Liver (tissue), 3 donors: ENCODE data around the gene CD274.
"Not testable (repeated sequence)": the region's sequence is repeated elsewhere in the genome, so short reads cannot be mapped to it uniquely, and the experiment has no call there.

Source experiments
- CTCF ChIP-seq: fragments of 150-350 bp; IDR thresholded peaks from 2 replicates; pipeline ENCODE4 v1.5.1; 2017; ENCODE audit warnings: improper control_type of control experiment, low read depth, low read length; ENCODE audit not compliant: missing input control
- FOXA1 ChIP-seq: IDR thresholded peaks from 2 replicates; pipeline ENCODE4 v1.6.1; 2016; ENCODE audit warnings: antibody characterized with exemption
- FOXA2 ChIP-seq: IDR thresholded peaks from 2 replicates; pipeline ENCODE4 v1.6.1; 2016; ENCODE audit warnings: antibody characterized with exemption
- GABPA ChIP-seq, 2 donors: IDR thresholded peaks in 1 of 2; conservative IDR thresholded peaks in 1 of 2; 2 replicates each; pipeline ENCODE4 v1.6.1; 2016; ENCODE audit warnings: antibody characterized with exemption in 2 of 2, mild to moderate bottlenecking in 1 of 2, moderate library complexity in 1 of 2
- HNF4G ChIP-seq: IDR thresholded peaks from 2 replicates; pipeline ENCODE4 v1.6.1; 2016; ENCODE audit warnings: antibody characterized with exemption
- JUND ChIP-seq, 2 donors: IDR thresholded peaks; 2 replicates each; pipeline ENCODE4 v1.6.1; 2016; ENCODE audit warnings: antibody characterized with exemption in 2 of 2
- MAX ChIP-seq: IDR thresholded peaks from 2 replicates; pipeline ENCODE4 v1.6.1; 2016; ENCODE audit warnings: antibody characterized with exemption
- NR2F2 ChIP-seq: IDR thresholded peaks from 2 replicates; pipeline ENCODE4 v1.6.1; 2016; ENCODE audit warnings: antibody characterized with exemption
- REST ChIP-seq: IDR thresholded peaks from 2 replicates; pipeline ENCODE4 v1.6.1; 2016; ENCODE audit warnings: antibody characterized with exemption, mild to moderate bottlenecking
- RXRA ChIP-seq, 2 donors: IDR thresholded peaks; 2 replicates each; pipeline ENCODE4 v1.6.1; 2017 to 2018; ENCODE audit warnings: antibody characterized with exemption in 2 of 2, mild to moderate bottlenecking in 1 of 2
- SP1 ChIP-seq: IDR thresholded peaks from 2 replicates; pipeline ENCODE4 v1.6.1; 2018; ENCODE audit warnings: antibody characterized with exemption, mild to moderate bottlenecking
- YY1 ChIP-seq: IDR thresholded peaks from 2 replicates; pipeline ENCODE4 v1.6.1; 2016; ENCODE audit warnings: antibody characterized with exemption, mild to moderate bottlenecking
- TF ChIP-seq, protein P1 (sequence below): IDR thresholded peaks from 2 replicates; pipeline ENCODE4 v1.6.1; 2016; ENCODE audit warnings: antibody characterized with exemption
- donor health status: healthy.
- donor health status: healthy.

- not testable (repeated sequence) for TF ChIP-seq CTCF; MAX; RXRA (IDR thresholded peaks at IDR 0.05); NR2F2; FOXA1; HNF4G; REST; FOXA2; JUND (IDR thresholded peaks at IDR 0.05); GABPA (IDR thresholded peaks at IDR 0.05 in 1 of 2, conservative IDR thresholded peaks at IDR 0.05 in 1 of 2); YY1; SP1
- TF ChIP-seq, protein P1, sequence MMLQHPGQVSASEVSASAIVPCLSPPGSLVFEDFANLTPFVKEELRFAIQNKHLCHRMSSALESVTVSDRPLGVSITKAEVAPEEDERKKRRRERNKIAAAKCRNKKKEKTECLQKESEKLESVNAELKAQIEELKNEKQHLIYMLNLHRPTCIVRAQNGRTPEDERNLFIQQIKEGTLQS: not testable (repeated sequence)
These were observed 44.4 kb downstream of the CD274 start for GRCh38 chr9:5494765-5495164.
